SH-SY5Y (cell line): ENCODE data around the gene ATG3.

Experiments used
- GATA2 ChIP-seq: IDR thresholded peaks from 2 replicates; pipeline ENCODE4 v1.6.1; 2011; ENCODE audit warnings: mild to moderate bottlenecking, low read depth, low read length
- GATA3 ChIP-seq: IDR thresholded peaks from 2 replicates; pipeline ENCODE4 v1.6.1; 2011; ENCODE audit warnings: low read depth, mild to moderate bottlenecking, low read length, moderate library complexity

- TF ChIP-seq GATA3 (no peak), GATA2 (no peak)
Measured at GRCh38 chr3:112597945-112598344, 36.2 kb upstream of the ATG3 start.
